Body of pancreas (tissue), 4 donors: Measurements from ENCODE around the gene RPIA. TPM values are rescaled to one million over a fixed set of nuclear protein-coding genes. Genes with fewer than 3 reads are reported as not detected.
"Not testable (repeated sequence)": the region's sequence is repeated elsewhere in the genome, so short reads cannot be mapped to it uniquely, and the experiment has no call there.

Experiments used
- ATAC-seq: fragments of 150-250 bp; one replicate; pipeline ENCODE4 v1.9.1; 2016
- DNase-seq, 4 donors: peaks; one replicate each; pipeline ENCODE4 v3.0.0-alpha.2; 2019
- H3K27ac ChIP-seq, 4 donors: fragments of 200-600 bp; sonication (generic); 1 replicate in 3 of 4; 2 replicates in 1 of 4; pipeline versions ENCODE4 v1.5.1 to v1.6.1; 2016 to 2019; ENCODE audit warnings: mild to moderate bottlenecking in 1 of 4, mixed read lengths in 1 of 4, moderate library complexity in 1 of 4
- H3K27me3 ChIP-seq, 2 donors: fragments of 200-600 bp; sonication (generic); one replicate each; pipeline ENCODE4 v1.6.0; 2016; ENCODE audit warnings: mild to moderate bottlenecking in 1 of 2
- H3K36me3 ChIP-seq, 2 donors: fragments of 200-600 bp; sonication (generic); replicated peaks in 1 of 2; 2 replicates each; pipeline ENCODE4 v1.5.1; 2016; ENCODE audit warnings: low read depth in 2 of 2; ENCODE audit not compliant: insufficient read depth in 1 of 2
- H3K4me1 ChIP-seq: fragments of 200-600 bp; sonication (generic); one replicate; pipeline ENCODE4 v1.6.0; 2016
- H3K4me3 ChIP-seq, 2 donors: fragments of 200-600 bp; sonication (generic); 1 replicate in 1 of 2; 2 replicates in 1 of 2; pipeline ENCODE4 v1.5.1; 2016 to 2019
- H3K9me3 ChIP-seq, 3 donors: fragments of 200-600 bp; sonication (generic); 1 replicate in 2 of 3; 2 replicates in 1 of 3; pipeline ENCODE4 v1.5.1; 2016
- POLR2A ChIP-seq, 3 donors: fragments of 450-650 bp; IDR thresholded peaks; one replicate each; pipeline ENCODE4 v1.6.1; 2016; ENCODE audit warnings: antibody characterized with exemption in 3 of 3, mild to moderate bottlenecking in 2 of 3
- WGBS, 2 donors: methylation state at CpG; one replicate each; pipeline ENCODE4 v1.1.5; 2017; 5-methylcytosine and 5-hydroxymethylcytosine counted together
- intact Hi-C: fragments of 100-400 bp; cut with DNase I; formaldehyde crosslinking; loops from one replicate; pipeline ENCODE4 v1.15.1; 2023
- total RNA-seq, 2 donors: library from RNA; depleted of rRNA; stranded (reverse); fragments of >200 nt; gene quantifications; one replicate each; pipeline ENCODE4 v1.1.0, GENCODE V29; 2016
- TF ChIP-seq, protein P1 (sequence below), 7 experiments: fragments of 450-650 bp in 4 of 7; fragments of 200-600 bp in 3 of 7; sonication (generic) in 3 of 7; IDR thresholded peaks; one replicate each; pipeline ENCODE4 v1.5.1; 2016 to 2019; ENCODE audit warnings: antibody characterized with exemption in 7 of 7

The RPIA gene
- total RNA-seq, 2 donors from 2014 or later: 10.9 to 18.5 TPM

DNA sequence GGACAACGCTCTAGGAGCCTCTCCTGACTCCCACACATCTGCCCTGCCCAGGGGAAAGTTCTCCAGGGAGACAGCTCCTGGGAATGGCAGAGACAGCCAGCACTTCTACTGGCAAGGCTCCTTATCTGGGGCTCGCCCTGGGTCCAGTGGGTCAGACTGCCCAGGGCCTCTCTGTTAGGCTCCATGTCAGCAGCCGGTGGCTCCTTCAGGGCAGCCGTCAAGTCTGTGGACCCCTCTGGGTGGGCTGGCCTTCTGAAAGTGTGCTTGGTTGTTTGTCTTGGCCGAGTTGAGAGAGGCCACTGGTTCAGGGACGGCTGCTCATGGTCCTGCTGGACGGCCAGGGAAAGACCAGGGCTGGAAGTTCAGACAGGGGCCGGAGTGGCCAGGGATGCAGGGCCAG lies 65.6 kb downstream of the RPIA start:
- intact Hi-C loops: no loop called here
- Histone ChIP-seq H3K27me3 (no peaks in the 10 kb centered on the region), H3K4me3 (no peak overlapping the region), H3K9me3 (no peaks in the 10 kb centered on the region), H3K27ac (no peak overlapping the region), H3K36me3 (no peaks in the 10 kb centered on the region), H3K4me1 (no peaks in the 10 kb centered on the region)
- ATAC-seq: no peak
- TF ChIP-seq POLR2A (IDR thresholded peaks at IDR 0.05): no peak
- TF ChIP-seq, protein P1, sequence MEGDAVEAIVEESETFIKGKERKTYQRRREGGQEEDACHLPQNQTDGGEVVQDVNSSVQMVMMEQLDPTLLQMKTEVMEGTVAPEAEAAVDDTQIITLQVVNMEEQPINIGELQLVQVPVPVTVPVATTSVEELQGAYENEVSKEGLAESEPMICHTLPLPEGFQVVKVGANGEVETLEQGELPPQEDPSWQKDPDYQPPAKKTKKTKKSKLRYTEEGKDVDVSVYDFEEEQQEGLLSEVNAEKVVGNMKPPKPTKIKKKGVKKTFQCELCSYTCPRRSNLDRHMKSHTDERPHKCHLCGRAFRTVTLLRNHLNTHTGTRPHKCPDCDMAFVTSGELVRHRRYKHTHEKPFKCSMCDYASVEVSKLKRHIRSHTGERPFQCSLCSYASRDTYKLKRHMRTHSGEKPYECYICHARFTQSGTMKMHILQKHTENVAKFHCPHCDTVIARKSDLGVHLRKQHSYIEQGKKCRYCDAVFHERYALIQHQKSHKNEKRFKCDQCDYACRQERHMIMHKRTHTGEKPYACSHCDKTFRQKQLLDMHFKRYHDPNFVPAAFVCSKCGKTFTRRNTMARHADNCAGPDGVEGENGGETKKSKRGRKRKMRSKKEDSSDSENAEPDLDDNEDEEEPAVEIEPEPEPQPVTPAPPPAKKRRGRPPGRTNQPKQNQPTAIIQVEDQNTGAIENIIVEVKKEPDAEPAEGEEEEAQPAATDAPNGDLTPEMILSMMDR (IDR thresholded peaks at IDR 0.05): no peak
- WGBS, 2 donors: 87 to 96% methylated on average over 4 to 6 of the region's 8 CpGs
- DNase-seq: no peak

DNA sequence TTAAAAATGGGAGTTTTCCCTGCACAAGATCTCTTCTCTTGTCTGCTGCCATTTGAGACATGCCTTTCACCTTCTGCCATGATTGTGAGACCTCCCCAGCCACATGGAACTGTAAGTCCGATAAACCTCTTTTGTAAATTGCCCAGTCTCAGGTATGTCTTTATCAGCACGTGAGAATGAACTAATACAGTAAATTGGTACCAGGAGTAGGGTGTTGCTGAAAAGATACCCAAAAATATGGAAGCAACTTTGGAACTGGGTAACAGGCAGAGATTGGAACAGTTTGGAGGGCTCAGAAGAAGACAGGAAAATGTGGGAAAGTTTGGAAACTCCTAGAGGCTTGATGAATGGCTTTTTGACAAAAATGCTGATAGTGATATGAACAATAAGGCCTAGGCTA lies 67.2 kb downstream of the RPIA start:
- DNase-seq, H3K4me3 ChIP-seq, H3K27ac ChIP-seq, H3K4me1 ChIP-seq, H3K27me3 ChIP-seq, H3K36me3 ChIP-seq, H3K9me3 ChIP-seq, intact Hi-C loops, ATAC-seq: not testable (repeated sequence)
- 75 to 94% methylated on average over 2 of the region's 2 CpGs for WGBS, 2 donors

DNA sequence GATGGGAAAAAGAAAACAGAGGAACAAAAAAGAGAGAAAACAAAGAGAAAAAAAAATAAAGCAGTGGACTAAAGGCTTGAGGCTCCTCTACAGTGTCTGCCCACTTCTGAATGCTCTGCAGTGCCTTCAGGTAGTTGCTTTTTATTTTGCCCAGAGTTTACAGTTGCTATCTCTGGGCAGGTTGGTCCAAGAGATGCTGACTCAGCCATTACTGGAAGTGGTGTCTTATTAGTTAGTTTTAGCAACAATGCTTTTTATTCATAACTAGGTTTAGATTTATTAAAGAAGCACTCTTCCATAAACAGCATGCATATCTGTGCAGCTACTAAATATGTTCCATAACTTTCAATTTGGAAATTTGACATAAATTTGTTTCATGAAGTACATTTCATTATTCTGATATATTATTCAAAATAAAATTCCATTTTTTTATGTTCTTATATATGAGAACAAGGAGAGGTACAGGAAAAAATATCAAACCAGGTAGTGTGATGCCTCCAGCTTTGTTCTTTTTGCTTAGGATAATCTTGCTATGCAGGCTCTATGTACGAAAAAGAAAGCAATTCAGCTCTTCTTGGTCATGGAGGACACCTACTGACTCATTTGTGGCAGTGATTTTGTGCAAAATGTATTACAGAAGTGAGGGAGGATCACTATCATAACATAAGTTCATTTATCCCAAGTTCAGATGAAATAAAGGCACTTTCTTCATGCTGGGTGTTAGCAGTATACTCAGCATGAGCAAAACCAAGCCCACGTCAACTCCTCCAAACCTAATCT lies 69.5 kb downstream of the RPIA start:
- no peak overlapping the region for H3K4me3 ChIP-seq
- no peaks in the 10 kb centered on the region for H3K9me3 ChIP-seq
- DNase-seq (no peak), ATAC-seq (no peak)
- no peaks in the 10 kb centered on the region for H3K36me3 ChIP-seq
- TF ChIP-seq, protein P1 (IDR thresholded peaks at IDR 0.05): no peak
- no peak for TF ChIP-seq POLR2A (IDR thresholded peaks at IDR 0.05)
- H3K27ac ChIP-seq: no peak overlapping the region
- peaks cover 13% of the 10 kb centered on the region for H3K4me1 ChIP-seq
- H3K27me3 ChIP-seq: peaks cover 0 to 7% of the 10 kb centered on the region in 2 donors
- 78 to 87% methylated on average over 2 of the region's 2 CpGs for WGBS, 2 donors
- intact Hi-C loops: no loop called here

DNA sequence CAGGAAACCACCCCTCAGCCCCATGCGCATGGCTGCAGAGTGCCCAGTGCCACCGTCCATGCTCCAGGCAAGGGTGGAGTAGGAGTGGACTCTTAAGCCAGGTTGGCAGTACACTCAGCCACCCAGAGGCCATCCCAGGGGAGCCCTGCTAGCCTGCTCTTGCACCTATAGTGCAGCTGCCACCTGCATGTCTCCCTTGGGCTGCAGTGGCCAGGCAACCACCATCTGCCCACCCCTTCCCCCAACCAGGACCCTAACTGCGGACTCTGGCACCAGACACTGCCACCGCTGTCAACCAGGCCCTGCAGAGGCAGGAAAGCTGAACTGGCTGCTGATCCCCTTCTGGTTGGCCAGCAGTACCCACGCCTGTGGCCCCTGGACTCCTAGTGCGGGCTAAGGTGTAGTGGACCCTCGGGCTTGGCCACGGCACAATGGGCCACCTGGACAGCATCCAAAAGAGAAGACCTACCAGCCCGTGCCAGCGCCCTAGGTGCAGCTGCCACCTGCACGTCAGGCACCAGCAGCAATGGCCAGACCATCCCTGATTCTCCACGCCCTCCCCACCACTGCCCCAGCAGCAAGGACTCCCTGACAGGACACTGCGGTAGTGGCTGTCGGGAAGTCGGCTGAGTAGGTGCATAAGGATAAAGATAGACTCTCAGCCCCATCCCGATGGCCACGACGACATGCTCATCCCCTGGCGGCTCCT lies 72.8 kb downstream of the RPIA start:
- no peaks in the 10 kb centered on the region for H3K9me3 ChIP-seq
- intact Hi-C loops: no loop called here
- peaks cover 13% of the 10 kb centered on the region for H3K4me1 ChIP-seq
- H3K27ac ChIP-seq: no peak overlapping the region
- TF ChIP-seq, protein P1 (IDR thresholded peaks at IDR 0.05): no peak
- no peak for TF ChIP-seq POLR2A (IDR thresholded peaks at IDR 0.05)
- peaks cover 0 to 7% of the 10 kb centered on the region in 2 donors for H3K27me3 ChIP-seq
- no peak for ATAC-seq
- WGBS, 2 donors: 84 to 94% methylated on average over 2 to 19 of the region's 19 CpGs
- H3K36me3 ChIP-seq: no peaks in the 10 kb centered on the region
- no peak overlapping the region for H3K4me3 ChIP-seq
- no peak for DNase-seq

DNA sequence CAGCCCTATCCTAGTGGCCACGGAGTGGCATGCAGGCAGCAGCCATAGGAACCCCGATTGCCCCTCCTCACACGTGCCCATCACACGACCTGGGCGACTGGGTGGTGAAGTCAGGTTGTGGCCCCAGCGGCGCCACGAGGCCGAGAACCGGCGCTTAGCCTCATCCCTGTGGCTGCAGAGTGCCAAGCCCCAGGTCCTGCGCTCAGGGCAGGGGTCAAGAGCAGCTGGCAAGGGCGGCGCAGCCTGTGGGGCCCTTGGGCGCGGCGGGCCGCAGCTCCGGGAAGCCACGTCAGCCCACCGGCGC lies 73.3 kb downstream of the RPIA start:
- DNase-seq (no peak), ATAC-seq (no peak)
- no peak for TF ChIP-seq POLR2A (IDR thresholded peaks at IDR 0.05)
- TF ChIP-seq, protein P1 (IDR thresholded peaks at IDR 0.05): no peak
- no peaks in the 10 kb centered on the region for H3K9me3 ChIP-seq
- H3K4me1 ChIP-seq: peaks cover 13% of the 10 kb centered on the region
- no peaks in the 10 kb centered on the region for H3K36me3 ChIP-seq
- WGBS, 2 donors: 0 to 29% methylated on average over 1 to 22 of the region's 22 CpGs
- intact Hi-C loops: no loop called here
- H3K4me3 ChIP-seq: no peak overlapping the region
- no peak overlapping the region for H3K27ac ChIP-seq
- peaks cover 0 to 7% of the 10 kb centered on the region in 2 donors for H3K27me3 ChIP-seq
